ENCODE measurements around the gene SLC22A23. TPM values are rescaled to one million over a fixed set of nuclear protein-coding genes. Genes with fewer than 3 reads are reported as not detected.

Gene SLC22A23
- total RNA-seq, 3 donors from 2014 or later: 61.5 to 160 (median 74.7) TPM

DNA sequence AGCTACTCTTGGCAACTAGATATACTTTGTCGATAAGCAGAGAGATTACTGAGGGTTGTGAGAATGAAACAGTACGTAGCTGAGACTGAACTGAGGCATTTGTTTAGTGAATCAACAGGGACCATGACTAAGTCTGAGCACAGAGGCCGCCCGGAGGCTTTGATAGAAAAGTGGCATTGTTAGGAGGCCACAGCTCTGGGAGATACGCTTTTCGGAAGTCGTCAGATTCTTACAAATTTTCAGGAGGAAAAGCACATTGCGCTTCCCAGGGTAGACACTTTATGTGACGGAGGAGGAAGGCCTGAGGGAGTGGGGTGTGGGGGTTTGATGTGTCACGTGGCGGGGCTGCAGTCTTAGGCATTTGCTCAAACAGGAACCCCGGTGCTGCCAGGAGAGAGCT is 128.7 kb downstream of the SLC22A23 start:
- TF ChIP-seq, protein P1, sequence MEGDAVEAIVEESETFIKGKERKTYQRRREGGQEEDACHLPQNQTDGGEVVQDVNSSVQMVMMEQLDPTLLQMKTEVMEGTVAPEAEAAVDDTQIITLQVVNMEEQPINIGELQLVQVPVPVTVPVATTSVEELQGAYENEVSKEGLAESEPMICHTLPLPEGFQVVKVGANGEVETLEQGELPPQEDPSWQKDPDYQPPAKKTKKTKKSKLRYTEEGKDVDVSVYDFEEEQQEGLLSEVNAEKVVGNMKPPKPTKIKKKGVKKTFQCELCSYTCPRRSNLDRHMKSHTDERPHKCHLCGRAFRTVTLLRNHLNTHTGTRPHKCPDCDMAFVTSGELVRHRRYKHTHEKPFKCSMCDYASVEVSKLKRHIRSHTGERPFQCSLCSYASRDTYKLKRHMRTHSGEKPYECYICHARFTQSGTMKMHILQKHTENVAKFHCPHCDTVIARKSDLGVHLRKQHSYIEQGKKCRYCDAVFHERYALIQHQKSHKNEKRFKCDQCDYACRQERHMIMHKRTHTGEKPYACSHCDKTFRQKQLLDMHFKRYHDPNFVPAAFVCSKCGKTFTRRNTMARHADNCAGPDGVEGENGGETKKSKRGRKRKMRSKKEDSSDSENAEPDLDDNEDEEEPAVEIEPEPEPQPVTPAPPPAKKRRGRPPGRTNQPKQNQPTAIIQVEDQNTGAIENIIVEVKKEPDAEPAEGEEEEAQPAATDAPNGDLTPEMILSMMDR (IDR thresholded peaks at IDR 0.05): no peak
- Histone ChIP-seq H3K4me1 (ENCODE audit: low read depth) (no peaks in the 10 kb centered on the region), H3K4me3 (no peak overlapping the region), H3K36me3 (ENCODE audit: low read depth) (peaks cover 3% of the 10 kb centered on the region), H3K9me3 (no peaks in the 10 kb centered on the region)
- no peak for ATAC-seq
- no peak for DNase-seq
- intact Hi-C loops (cut with DNase I, micrococcal nuclease): no loop called here

DNA sequence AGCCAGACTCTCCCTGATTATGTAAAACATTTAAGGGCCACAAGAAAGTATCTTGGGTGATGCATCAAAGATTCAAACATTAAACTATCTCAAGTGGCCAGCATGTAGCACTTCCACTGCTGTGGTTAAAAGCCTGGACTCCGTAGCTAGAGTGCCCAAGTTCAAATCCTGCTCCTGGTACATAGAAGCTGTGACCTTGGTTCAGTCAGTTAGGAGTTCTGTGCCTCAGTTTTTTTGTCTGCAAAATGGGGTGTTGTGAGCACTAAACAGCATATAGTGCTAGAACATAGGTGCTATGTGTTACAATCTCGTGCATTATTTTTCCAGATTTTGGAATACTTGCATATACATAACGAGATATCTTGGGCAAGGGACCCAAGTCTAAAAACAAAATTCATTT is 129.4 kb downstream of the SLC22A23 start:
- Histone ChIP-seq H3K4me1 (ENCODE audit: low read depth) (no peaks in the 10 kb centered on the region), H3K4me3 (no peak overlapping the region), H3K36me3 (ENCODE audit: low read depth) (peaks cover 3% of the 10 kb centered on the region), H3K9me3 (no peaks in the 10 kb centered on the region)
- TF ChIP-seq, protein P1 (IDR thresholded peaks at IDR 0.05): no peak
- DNase-seq: no peak
- no peak for ATAC-seq
- intact Hi-C loops (cut with DNase I, micrococcal nuclease): no loop called here

DNA sequence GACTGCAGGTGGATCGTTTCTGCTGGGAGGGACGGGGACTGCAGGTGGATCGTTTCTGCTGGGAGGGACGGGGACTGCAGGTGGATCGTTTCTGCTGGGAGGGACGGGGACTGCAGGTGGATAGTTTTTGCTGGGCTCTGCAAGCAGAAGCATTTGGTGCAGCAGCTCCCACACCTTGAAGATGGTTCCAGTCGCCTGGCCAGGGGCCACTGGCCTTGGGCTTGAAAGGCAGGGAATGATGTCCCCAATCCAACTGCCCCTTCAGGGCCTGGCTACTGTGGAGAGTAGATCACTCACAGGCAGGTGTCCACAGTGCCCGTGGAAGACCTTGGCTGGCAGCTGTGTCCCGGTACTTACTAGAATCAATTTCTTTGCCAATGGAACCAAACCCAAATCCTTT is 129.9 kb downstream of the SLC22A23 start:
- TF ChIP-seq, protein P1 (IDR thresholded peaks at IDR 0.05): no peak
- intact Hi-C loops (cut with DNase I, micrococcal nuclease): no loop called here
- DNase-seq: no peak
- H3K4me1 ChIP-seq (ENCODE audit: low read depth): no peaks in the 10 kb centered on the region
- no peak overlapping the region for H3K4me3 ChIP-seq
- H3K9me3 ChIP-seq: no peaks in the 10 kb centered on the region
- peaks cover 3% of the 10 kb centered on the region for H3K36me3 ChIP-seq (ENCODE audit: low read depth)
- ATAC-seq: no peak

DNA sequence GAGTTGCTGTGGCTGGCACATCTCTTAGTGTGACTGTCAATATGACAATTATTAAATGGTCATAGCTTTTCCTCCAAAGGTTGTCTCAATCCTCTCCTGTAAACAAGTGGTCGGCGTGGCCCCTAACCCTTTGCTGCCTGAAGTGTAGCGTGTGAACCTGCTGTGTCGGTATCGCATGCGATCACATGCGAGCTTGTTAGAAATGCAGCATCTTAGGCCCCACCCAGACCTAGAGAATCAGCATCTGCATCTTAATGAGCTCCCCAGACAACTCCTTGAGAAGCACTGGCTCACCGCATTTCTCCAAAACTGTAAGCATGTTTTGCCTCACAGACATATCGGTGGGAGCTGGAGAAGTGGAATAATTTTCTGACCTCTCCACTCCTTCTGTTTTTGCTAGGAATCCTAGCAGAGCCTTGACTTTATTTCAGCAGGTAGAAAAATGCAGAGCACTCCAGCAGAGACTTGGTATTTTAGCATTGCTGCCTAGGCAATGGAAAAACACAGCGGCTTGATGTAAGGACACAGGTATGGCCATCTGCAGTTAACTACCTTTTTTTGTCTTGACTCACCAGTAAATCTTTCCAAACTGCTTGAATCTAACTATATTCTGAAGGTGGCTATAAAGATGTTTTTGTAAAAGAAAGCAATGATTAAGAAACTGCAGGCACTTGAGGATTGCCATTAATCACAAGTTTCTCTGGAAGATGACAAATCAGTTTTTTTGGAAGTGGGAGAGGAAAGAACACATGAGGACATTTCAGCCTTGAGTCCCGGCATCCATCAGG is 130.5 kb downstream of the SLC22A23 start:
- DNase-seq (no peak), ATAC-seq (no peak)
- no peaks in the 10 kb centered on the region for H3K4me1 ChIP-seq (ENCODE audit: low read depth)
- TF ChIP-seq, protein P1 (IDR thresholded peaks at IDR 0.05): no peak
- H3K4me3 ChIP-seq: no peak overlapping the region
- intact Hi-C loops (cut with DNase I, micrococcal nuclease): no loop called here
- no peaks in the 10 kb centered on the region for H3K9me3 ChIP-seq
- H3K36me3 ChIP-seq (ENCODE audit: low read depth): peaks cover 3% of the 10 kb centered on the region

DNA sequence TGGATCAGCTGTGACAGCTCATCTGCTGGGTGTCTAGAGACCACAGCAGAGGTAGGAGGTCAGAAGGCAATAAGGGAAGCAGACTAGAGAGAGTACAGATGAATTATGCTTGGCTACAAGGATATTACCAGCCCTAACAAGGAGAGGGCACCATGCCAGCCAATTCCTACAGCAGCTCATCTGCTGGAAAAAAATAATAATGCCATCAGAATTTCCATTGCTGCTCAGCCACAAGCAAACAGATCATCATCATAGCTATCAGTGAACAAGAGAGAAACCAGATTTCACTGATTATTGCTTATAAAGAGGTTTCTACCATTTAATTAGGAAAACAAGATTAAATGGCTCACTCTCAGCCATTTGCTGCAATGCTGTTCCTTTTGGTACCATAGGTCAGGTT is 131.6 kb downstream of the SLC22A23 start:
- H3K4me1 ChIP-seq (ENCODE audit: low read depth): no peaks in the 10 kb centered on the region
- ATAC-seq (no peak), DNase-seq (peak in 1 of 3 donors; percentile 43)
- H3K9me3 ChIP-seq: no peaks in the 10 kb centered on the region
- TF ChIP-seq, protein P1 (IDR thresholded peaks at IDR 0.05): no peak
- no peak overlapping the region for H3K4me3 ChIP-seq
- intact Hi-C loops (cut with DNase I, micrococcal nuclease): no loop called here
- peaks cover 3% of the 10 kb centered on the region for H3K36me3 ChIP-seq (ENCODE audit: low read depth)

Measured in mucosa of descending colon (tissue), 3 donors.